NCI-H748 treated with DMSO at 0.1 percent for 48 hours (cell line): ENCODE measurements around the gene SAG.

Experiments used
- DNase-seq: peaks from one replicate; lab custom pipeline; 2025; lab: John Stamatoyannopoulos, UW

Gene SAG

GRCh38 chr2:233288663-233289062 lies 19.0 kb upstream of the SAG start:
- no peak for DNase-seq

DNA sequence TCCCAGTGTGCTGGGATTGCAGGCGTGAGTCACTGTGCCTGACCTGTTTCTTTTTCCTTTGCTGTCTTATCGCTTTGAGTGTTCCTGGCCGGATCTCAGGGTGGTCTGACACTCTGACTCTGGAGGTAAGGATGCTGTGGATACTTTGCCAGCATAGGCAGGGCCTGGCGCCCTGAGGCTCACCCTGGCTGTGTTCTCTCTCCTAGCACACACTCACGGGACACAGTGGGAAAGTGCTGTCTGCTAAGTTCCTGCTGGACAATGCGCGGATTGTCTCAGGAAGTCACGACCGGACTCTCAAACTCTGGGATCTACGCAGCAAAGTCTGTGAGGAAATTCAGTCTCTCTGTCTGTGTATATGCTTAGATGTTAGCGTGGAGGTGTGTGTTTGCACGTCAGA lies 18.0 kb upstream of the SAG start:
- no peak for DNase-seq

GRCh38 chr2:233290051-233290845 lies 17.4 kb upstream of the SAG start:
- DNase-seq, result no peak

DNA sequence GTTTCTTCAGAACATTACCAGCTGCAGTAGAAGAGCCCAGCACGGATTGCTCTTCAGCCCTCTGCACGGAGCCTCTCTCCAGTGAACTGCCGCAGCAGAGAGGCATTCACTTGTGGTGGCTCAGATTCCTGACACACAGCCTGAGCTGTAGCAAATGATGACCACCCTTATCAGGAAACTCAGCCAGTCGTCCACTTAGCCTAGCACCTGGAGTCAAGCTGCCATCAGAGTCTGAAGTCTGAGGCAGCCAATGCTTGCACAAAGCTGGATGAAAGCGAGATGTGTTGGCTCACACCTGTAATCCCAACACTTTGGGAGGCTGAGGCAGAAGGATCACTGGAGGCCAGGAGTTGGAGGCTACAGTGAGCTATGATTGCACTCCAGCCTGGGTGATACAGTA lies 11.7 kb upstream of the SAG start:
- DNase-seq, result no peak

DNA sequence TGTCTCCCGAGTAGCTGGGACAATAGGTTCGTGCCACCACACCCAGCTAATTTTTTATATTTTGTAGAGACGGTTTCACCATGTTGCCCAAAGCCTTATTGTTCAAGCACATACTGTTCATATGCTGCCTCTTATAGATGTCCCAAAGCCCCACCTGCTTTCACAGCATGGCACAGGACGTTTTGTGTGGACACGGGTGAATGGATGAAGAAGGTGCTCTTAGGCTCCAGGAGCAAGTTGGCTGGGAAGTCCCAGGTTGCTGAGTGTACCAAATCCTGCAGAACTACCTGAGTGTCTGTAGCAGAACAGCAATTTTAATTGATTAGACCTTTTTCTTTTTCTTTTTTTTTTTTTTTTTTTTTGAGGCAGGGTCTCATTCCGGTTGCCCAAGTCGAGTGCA lies 10.5 kb upstream of the SAG start:
- no peak for DNase-seq

- no peak for DNase-seq
Measured at GRCh38 chr2:233300401-233300800, 7.2 kb upstream of the SAG start.

GRCh38 chr2:233301248-233301647 lies 6.4 kb upstream of the SAG start:
- no peak for DNase-seq

DNA sequence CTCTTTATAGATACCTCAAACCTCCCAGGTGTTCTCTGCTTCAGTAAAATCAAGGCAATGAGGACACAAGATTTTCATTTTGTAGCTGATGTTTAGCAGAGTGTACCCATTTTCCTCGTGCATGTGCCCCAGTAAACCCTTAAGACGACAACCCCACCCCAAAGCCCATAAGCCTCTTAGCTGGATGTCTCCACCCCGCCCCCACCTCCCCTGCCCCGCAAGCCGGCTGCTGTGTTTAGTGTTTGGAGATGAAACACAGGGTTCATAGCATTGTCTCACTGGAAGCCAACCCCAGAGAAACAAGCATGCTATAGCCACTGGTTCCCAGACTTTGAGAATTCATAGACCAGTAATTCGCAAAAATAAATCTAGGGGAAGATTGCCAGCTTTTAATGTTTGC lies 5.8 kb upstream of the SAG start:
- DNase-seq, result no peak

- no peak for DNase-seq
Measured at GRCh38 chr2:233303252-233303651, 4.4 kb upstream of the SAG start.

DNA sequence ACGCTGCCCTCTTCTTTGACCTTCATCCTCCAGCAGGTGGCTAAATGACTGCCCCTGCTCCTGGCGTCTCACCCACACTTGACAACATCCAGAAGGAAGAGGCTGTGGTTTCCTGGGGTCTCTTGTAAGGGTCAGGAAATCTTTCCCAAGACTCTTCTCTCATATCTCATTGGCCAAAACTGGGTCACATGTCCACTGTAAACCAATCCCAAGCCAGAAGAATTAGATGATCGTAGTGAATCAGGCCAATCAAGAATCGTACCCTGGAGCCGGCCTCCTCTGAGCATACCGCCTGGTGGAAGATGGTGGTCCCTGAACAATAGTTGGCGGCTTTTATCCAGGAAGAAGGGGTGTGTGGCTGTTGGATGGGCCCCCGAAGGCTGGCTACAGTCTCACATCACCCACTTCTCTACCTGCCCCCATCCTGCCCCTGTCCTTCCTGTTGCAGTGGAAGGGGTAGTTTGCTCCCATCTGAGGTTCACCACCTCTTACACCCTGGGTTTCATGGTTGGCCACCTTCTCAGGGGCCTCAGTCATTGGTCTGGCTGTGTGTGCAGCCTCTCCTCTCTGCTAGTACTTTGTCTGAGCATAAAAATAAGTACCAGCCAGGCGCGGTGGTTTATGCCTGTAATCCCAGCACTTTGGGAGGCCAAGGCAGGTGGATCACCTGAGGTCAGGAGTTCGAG lies 3.8 kb downstream of the SAG start:
- DNase-seq, result no peak

DNA sequence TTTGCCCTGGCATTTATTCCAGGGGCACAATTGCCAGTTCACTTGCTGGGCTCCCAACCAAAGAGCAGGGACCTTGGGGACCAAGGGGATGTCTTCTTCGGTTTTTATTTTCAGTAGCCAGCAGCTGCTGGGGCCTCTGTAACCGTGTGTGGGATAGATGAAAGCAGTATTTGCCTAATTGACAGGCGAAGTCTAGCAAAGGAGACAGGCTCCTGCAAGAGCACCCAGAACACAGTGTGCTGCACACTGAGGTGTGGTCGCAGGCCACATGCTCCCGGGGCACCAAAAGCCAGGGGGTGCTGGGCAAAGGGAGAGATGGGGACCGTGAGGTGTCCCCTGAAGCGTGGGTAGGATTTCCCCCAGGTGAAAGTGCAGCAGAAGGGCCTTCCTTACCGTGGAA lies 5.3 kb downstream of the SAG start:
- no peak for DNase-seq

DNA sequence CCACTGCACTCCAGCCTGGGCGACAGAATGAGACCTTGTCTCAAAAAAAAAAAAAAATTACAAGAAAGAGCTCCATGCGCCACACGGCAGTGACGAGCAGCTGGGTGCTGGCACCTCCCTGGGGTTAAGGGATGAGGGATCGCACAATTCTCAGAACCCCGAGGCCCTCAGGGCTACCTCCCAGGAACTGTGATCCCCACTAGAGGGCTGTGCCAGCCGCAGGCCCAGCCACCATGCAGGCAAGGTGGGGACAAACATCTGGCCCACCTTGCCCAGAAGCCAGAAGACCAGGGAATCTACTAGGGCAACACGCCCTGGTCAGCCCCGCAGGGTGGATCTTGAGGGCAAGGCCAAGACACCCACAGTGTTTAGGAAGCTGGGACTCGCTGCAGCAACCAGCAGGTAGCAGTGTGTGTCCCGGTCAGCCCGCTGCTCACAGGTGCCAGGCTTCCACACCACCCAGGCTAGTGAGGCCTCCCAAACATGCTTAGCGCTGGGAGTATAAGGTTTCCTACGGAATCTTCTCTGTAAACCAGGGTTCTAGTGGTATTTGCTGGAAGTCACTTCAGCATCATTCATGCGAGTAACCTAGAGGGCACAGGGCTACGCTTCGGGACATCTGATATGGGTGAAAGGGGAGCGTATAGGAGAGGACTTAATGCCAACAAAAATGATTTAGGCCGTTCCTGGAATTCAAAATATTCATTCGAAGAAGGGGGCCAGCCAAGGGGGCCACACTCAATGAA lies 6.7 kb downstream of the SAG start:
- DNase-seq, result no peak

DNA sequence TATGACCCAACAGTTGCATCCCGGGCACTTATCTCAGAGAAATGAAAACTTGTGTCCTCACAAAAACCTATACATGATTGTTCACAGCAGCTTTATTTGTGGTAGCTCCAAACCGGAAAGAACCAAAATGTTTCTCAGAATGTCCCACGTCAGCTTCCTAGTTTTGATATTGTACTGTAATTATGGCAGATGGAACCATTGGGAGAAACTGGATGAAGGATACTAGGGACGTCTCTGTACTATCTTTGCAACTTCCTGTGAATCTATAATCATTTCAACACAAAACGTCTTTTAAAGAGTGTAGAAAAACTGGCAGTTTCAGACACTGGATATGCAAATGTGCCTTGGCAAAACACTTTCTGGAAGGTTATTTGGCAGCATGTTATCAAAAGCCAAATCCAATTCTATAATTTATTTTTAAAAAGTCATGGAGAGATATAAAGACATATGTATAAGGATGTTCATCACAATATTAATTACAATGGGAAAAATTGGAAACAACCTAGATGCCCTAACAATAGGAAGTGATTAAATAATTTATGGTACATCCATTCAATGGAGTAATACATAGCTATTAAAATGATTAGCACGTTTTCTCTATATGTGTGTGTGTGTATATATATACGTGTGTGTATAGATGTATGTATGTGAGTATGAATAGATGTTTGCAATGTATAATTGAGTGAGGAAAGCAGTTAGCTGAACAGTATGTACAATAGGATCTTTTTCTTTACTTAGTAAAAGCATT lies 9.8 kb downstream of the SAG start:
- DNase-seq, result no peak

DNA sequence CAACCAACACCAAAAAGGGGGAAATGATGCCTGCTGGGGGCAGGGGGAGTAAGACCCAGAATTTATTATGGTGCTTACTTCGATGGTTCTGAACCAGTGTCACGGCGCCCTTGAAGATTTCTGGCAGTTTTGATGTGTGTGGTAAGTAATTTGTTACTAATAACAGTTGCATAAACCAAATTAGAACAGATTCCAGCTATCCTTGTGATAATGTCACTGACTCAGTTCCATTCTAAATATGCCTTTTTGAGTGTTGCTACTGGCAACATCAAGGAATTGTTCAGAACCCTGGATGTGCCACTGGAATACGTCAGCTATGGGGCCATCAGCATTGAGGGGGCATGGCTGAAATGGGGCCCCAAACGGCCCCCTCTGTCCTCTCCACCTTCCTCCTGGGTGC lies 11.6 kb downstream of the SAG start:
- no peak for DNase-seq

DNA sequence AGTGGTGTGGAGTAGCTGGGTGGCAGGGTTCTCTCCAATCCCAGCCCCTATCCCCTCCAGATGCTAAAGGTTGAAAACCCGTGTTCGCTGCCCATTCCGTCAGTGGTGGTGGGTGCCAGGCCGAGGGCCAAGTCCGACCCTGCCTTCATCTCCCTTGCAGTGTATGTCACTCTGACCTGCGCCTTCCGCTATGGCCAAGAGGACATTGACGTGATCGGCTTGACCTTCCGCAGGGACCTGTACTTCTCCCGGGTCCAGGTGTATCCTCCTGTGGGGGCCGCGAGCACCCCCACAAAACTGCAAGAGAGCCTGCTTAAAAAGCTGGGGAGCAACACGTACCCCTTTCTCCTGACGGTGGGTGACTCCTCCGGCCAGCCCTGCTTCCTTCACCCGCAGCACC lies 12.9 kb downstream of the SAG start:
- no peak for DNase-seq

DNA sequence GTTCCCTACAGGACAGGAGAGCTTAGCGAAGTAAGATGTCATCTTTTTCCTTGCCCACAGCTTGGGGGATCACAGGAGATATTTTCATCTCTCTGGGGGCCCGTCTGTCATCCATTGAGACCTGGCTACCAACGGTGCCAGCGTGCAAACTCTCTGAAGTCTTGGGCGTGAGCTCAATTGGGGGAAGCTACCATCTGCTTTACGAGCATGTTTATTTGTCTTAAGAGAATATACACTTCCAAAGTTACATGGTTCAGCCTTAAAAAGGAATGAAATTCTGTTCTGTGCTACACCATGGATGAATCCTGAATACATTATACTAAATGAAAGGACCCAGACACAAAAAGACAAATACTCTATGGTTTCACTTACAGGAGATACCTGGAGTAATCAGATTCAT lies 13.6 kb downstream of the SAG start:
- no peak for DNase-seq

DNA sequence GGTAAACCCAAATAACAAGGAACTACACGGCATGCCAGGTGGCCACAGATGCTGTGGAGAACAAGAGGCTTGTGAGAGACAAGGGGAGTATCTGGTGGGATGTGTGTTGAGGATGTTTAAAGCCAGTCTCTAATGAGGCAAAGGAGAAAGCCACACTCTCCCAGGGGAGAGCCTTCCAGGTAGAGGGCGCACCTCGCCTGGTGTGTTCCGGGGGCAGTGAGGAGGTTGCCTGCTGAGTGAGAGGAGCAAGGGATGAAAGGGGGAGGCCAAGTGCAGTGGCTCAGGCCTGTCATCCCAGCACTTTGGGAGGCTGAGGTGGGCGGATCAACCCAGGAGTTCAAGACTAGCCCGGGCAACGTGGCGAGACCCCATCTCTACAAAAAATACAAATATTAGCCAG lies 16.2 kb downstream of the SAG start:
- no peak for DNase-seq

DNA sequence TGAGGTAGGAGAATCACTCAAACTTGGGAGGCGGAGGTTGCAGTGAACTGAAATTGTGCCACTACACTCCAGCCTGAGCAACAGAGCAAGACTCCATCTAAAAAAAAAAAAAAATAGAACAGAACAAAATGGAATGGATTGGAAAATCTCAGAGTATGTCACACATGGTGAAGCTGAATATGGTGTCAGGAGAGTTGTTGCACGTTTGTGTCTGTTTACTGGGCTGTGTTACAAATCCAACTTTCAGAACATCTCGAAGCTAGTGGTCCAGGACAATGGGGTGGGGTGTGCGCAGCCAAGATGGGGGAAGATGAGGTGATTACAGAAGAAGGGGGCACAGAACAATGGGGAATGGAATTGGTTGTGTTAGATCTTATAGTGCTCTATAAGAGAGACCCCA lies 17.6 kb downstream of the SAG start:
- no peak for DNase-seq

DNA sequence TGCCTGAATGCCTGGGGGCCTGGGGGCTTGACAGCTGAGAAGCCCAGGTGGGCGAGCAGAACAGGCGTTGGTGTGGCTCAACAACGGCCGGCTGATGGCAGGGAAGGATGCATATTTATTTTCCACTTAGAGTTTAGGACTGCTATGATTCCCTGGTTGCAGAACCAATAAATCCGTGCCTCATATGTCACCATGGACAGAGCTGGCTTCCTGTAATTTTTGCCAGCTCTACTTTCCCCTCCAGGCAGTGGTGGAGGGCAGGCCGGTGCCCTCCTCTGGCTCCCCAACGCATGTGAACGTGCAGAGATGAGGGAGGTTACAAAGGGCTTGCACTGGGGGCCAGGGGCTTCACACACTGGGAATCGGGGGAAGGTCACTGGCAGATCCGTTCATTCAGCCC lies 18.2 kb downstream of the SAG start:
- DNase-seq, result no peak

GRCh38 chr2:233326500-233326899 lies 18.9 kb downstream of the SAG start:
- no peak for DNase-seq

DNA sequence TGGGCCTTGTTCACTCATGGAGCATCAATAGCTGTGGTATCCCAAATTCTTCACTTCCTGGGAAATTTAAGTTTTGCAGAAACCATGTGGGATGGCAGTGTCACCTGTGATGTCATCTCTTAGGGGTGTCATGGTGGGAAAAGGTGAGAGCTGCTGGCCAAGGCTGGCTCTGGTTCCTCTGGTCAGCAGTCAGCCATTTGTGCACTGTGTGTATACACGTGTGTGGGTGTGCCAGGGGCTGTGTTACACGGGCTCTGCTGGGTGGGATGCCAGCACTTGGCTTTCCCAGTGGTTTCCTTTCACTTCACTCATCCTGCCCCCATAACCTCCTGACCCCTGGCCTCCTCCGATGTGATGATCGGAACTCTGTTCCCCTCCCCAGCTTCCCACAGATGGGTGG lies 21.3 kb downstream of the SAG start:
- no peak for DNase-seq

GRCh38 chr2:233329489-233330135 lies 22.0 kb downstream of the SAG start:
- peak; percentile 19 for DNase-seq
